T-helper 2 cell treated with Interferon-gamma antibody and Interleukin-4, amounts not matched to agents 5 μg/mL and 100 μg/mL, for 36 hours (primary cell): Measurements from ENCODE around the gene OSBP2.

Experiments
- DNase-seq: peaks from one replicate; pipeline ENCODE4 v3.0.0; 2021; ENCODE audit warnings: low spot score
- H3K27ac Mint-ChIP-seq: one replicate; pipeline ENCODE4 v1.8.0; 2021; ENCODE audit warnings: mild to moderate bottlenecking, mixed read lengths
- H3K27me3 Mint-ChIP-seq: one replicate; pipeline ENCODE4 v1.8.0; 2021; ENCODE audit warnings: low read depth, mixed read lengths
- H3K36me3 Mint-ChIP-seq: one replicate; pipeline ENCODE4 v1.8.0; 2021; ENCODE audit warnings: low read depth, mixed read lengths
- H3K4me1 Mint-ChIP-seq: one replicate; pipeline ENCODE4 v1.8.0; 2021; ENCODE audit warnings: low read depth, mixed read lengths
- H3K4me3 Mint-ChIP-seq: one replicate; pipeline ENCODE4 v1.8.0; 2022; ENCODE audit warnings: mild to moderate bottlenecking, moderate library complexity, mixed read lengths
- H3K9me3 Mint-ChIP-seq: one replicate; pipeline ENCODE4 v1.8.0; 2021; ENCODE audit warnings: mixed read lengths

The OSBP2 gene

GRCh38 chr22:30866216-30866615, 171.5 kb downstream of the OSBP2 start:
- H3K36me3 Mint-ChIP-seq: no peaks in the 10 kb centered on the region
- H3K27me3 Mint-ChIP-seq: no peaks in the 10 kb centered on the region
- H3K27ac Mint-ChIP-seq: no peak overlapping the region
- no peaks in the 10 kb centered on the region for H3K4me1 Mint-ChIP-seq
- DNase-seq: no peak
- no peaks in the 10 kb centered on the region for H3K9me3 Mint-ChIP-seq
- no peak overlapping the region for H3K4me3 Mint-ChIP-seq

GRCh38 chr22:30866811-30867271, 172.2 kb downstream of the OSBP2 start:
- DNase-seq: no peak
- H3K4me1 Mint-ChIP-seq: no peaks in the 10 kb centered on the region
- H3K27me3 Mint-ChIP-seq: no peaks in the 10 kb centered on the region
- no peaks in the 10 kb centered on the region for H3K9me3 Mint-ChIP-seq
- no peak overlapping the region for H3K27ac Mint-ChIP-seq
- H3K36me3 Mint-ChIP-seq: no peaks in the 10 kb centered on the region
- H3K4me3 Mint-ChIP-seq: no peak overlapping the region

- Mint-ChIP-seq H3K27ac (no peak overlapping the region), H3K4me1 (no peaks in the 10 kb centered on the region), H3K27me3 (no peaks in the 10 kb centered on the region), H3K4me3 (no peak overlapping the region), H3K9me3 (no peaks in the 10 kb centered on the region), H3K36me3 (no peaks in the 10 kb centered on the region)
- no peak for DNase-seq
Measured at GRCh38 chr22:30867746-30868662, 173.3 kb downstream of the OSBP2 start.

GRCh38 chr22:30868663-30869385, 174.2 kb downstream of the OSBP2 start:
- no peak overlapping the region for H3K4me3 Mint-ChIP-seq
- H3K27ac Mint-ChIP-seq: no peak overlapping the region
- DNase-seq: no peak
- no peaks in the 10 kb centered on the region for H3K27me3 Mint-ChIP-seq
- H3K36me3 Mint-ChIP-seq: no peaks in the 10 kb centered on the region
- H3K9me3 Mint-ChIP-seq: no peaks in the 10 kb centered on the region
- no peaks in the 10 kb centered on the region for H3K4me1 Mint-ChIP-seq

- H3K27ac Mint-ChIP-seq: no peak overlapping the region
- H3K4me3 Mint-ChIP-seq: no peak overlapping the region
- H3K4me1 Mint-ChIP-seq: no peaks in the 10 kb centered on the region
- H3K27me3 Mint-ChIP-seq: no peaks in the 10 kb centered on the region
- H3K36me3 Mint-ChIP-seq: no peaks in the 10 kb centered on the region
- no peak for DNase-seq
- H3K9me3 Mint-ChIP-seq: no peaks in the 10 kb centered on the region
Measured at GRCh38 chr22:30869667-30870395, 175.2 kb downstream of the OSBP2 start.

- Mint-ChIP-seq H3K27ac (no peak overlapping the region), H3K4me1 (no peaks in the 10 kb centered on the region), H3K27me3 (no peaks in the 10 kb centered on the region), H3K4me3 (no peak overlapping the region), H3K36me3 (no peaks in the 10 kb centered on the region), H3K9me3 (no peaks in the 10 kb centered on the region)
- no peak for DNase-seq
Measured at GRCh38 chr22:30870451-30871345, 176.0 kb downstream of the OSBP2 start.

GRCh38 chr22:30871391-30872284, 177.0 kb downstream of the OSBP2 start:
- DNase-seq: no peak
- Mint-ChIP-seq H3K27ac (no peak overlapping the region), H3K4me3 (no peak overlapping the region), H3K27me3 (no peaks in the 10 kb centered on the region), H3K36me3 (no peaks in the 10 kb centered on the region), H3K4me1 (no peaks in the 10 kb centered on the region), H3K9me3 (no peaks in the 10 kb centered on the region)

GRCh38 chr22:30872285-30873041, 177.8 kb downstream of the OSBP2 start:
- no peaks in the 10 kb centered on the region for H3K36me3 Mint-ChIP-seq
- H3K4me1 Mint-ChIP-seq: no peaks in the 10 kb centered on the region
- H3K27me3 Mint-ChIP-seq: no peaks in the 10 kb centered on the region
- H3K4me3 Mint-ChIP-seq: no peak overlapping the region
- no peak for DNase-seq
- H3K9me3 Mint-ChIP-seq: no peaks in the 10 kb centered on the region
- H3K27ac Mint-ChIP-seq: no peak overlapping the region

GRCh38 chr22:30873086-30873650, 178.5 kb downstream of the OSBP2 start:
- Mint-ChIP-seq H3K4me3 (no peak overlapping the region), H3K36me3 (no peaks in the 10 kb centered on the region), H3K27ac (no peak overlapping the region), H3K27me3 (no peaks in the 10 kb centered on the region), H3K9me3 (no peaks in the 10 kb centered on the region), H3K4me1 (no peaks in the 10 kb centered on the region)
- no peak for DNase-seq

GRCh38 chr22:30873661-30874060, 179.0 kb downstream of the OSBP2 start:
- H3K4me1 Mint-ChIP-seq: no peaks in the 10 kb centered on the region
- H3K4me3 Mint-ChIP-seq: no peak overlapping the region
- H3K9me3 Mint-ChIP-seq: no peaks in the 10 kb centered on the region
- H3K36me3 Mint-ChIP-seq: no peaks in the 10 kb centered on the region
- no peak overlapping the region for H3K27ac Mint-ChIP-seq
- H3K27me3 Mint-ChIP-seq: no peaks in the 10 kb centered on the region
- no peak for DNase-seq

GRCh38 chr22:30874431-30875370, 180.0 kb downstream of the OSBP2 start:
- no peaks in the 10 kb centered on the region for H3K36me3 Mint-ChIP-seq
- H3K27ac Mint-ChIP-seq: no peak overlapping the region
- no peaks in the 10 kb centered on the region for H3K4me1 Mint-ChIP-seq
- DNase-seq: no peak
- H3K4me3 Mint-ChIP-seq: no peak overlapping the region
- H3K27me3 Mint-ChIP-seq: no peaks in the 10 kb centered on the region
- H3K9me3 Mint-ChIP-seq: no peaks in the 10 kb centered on the region
